COLO829 (cell line): ENCODE data around the gene TGFBR3.

Experiments
- DNase-seq: peaks from one replicate; pipeline ENCODE4 v3.0.0; 2012; ENCODE audit warnings: low spot score

Gene TGFBR3

DNA sequence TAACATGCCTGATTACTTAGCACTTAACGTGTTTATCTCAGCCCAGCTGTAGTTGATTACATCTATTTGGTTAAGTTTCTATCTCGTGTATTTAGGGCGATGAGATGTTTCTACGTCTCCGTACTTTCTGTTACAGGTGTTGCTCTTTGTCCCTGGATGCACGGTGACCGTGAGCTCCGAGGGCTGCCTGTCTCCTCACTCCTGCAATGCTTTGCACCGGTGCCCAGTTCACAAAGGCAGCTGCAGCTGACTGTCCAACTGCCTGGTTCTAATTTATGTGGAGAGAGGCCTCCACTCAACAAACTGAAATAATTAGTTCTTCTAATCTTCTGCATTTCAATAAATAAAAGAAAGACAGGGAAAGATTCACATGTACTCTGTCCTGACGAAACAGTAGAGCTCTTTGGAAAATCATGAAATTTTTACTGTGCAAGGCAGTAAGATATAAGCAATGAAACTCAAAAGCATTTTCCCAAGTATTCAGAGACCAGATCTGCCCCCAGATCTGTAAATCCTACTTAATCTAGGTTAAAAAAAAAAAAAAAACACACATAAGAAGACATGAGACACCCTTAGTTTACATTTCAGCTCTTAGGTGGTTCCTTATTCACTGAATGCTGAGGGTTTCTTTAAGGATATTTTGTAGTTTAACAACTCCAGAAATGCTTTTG is 108.2 kb downstream of the TGFBR3 start:
- DNase-seq: no peak

DNA sequence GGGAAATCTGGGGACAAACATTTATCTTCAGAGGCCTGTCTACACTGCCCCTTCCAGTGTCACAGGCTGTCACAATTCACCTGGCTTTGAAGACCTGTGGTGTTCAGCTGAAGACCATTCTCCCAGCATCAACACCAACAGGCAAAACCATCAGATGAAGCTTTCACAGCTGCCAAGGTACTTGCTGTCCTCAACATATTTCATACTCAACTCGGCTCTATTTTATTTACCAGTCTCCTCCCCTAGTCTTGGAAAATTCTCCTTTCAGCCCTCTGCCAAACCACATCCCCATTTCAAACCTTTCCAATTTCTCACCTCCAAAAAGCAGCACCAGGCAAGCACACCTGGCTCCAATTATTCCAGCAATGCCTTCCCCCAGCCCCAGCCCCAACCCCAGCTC is 108.8 kb downstream of the TGFBR3 start:
- no peak for DNase-seq

DNA sequence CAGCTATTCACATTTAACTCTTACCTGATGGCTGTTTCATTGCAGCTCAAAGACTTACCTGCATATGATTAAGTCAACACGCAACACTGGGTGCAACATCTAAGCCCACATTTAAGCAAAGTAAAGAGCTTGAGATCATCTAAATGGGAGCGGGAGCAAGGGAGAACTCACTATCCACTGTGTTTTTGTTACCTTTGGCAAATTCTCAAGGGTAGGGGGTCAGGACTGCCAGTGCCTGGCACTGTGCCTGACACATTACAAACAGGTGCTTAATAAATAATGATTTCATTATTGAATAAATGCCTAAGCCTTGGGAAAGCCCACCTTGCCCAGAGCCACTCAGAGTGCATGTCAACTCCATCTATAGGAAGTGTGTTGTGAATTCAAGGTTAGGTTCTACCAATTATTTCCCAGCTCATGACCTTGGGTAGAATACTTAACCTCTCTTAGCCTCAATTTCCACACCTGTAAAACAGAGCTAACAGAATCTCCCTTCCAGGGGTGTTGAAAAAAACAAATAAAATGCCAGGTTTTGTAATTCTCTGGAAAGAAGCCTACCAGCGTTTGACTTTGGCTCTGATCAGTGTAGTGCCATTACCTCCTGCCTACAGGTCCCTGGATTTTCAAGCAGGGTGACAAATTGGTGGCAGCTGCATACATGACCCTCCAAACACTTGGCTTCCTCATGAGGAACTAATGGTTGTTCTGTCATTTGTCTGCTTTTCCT is 109.7 kb downstream of the TGFBR3 start:
- no peak for DNase-seq

DNA sequence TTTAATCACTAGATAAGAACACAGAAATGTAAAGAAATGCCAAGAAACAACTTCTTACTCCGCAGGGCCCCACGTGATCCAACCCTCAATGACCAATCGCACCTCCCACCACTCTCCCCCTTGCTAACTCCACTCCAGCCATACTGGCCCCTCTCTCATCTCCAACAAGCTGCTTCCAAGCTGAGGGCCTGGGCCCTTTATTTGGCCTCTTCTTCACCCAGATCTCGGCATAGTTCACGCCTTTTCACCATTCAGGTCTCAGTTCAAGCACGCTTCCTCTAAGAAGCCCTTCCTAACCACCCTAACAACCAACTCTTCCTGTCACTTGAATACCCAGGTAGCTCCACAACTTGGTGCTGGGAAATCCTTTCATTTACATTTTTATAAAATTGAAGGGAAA is 110.7 kb downstream of the TGFBR3 start:
- DNase-seq: no peak

DNA sequence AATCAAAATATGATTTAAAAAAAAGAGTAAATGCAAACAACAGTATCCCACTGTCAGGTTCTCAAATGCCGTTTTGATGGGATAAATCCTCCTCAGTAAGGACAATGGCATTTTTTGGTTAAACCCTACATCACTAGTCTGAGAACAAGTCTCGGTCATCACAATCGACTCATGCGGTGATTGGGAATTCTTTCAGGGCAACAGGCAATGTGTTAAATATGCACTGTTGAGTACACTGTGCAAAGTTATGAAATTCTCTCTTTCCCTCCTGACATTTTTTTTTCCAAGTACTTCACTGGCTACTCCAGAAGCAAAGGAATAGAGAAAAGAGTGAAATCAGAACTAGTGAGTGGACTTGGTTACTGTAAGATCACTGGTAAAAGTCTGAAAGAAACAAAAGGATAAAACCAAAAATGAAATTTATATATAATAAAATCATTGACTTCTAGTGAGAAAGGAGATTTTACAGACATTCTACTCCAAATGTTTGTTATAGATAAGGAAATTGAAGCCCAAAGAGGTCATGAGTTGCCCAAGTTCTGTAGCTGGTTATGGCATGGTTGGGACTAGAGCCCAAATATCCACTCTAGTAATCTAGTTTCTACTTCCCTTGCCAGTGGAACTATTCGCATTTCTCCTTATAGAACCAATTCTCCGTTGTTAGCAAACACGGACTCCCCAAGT is 111.3 kb downstream of the TGFBR3 start:
- DNase-seq: no peak

DNA sequence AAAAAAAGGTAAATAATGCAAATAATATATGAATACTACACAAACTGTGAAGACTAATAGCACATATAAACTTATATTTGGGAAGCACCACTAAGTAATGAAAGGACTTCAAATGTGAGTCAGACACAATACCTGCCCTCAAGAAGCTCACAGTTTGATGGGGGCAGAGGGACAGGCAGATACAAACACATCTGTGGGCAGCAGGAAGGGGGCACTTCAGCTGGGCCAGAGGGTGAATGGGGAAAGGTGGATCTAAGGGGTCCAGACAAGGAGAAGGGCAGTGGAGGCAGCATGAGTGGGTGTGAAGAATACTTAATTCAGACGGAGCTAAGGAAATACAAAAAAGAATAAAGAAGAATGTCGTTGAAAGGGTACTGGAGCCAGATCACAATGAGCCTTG is 114.2 kb downstream of the TGFBR3 start:
- no peak for DNase-seq

DNA sequence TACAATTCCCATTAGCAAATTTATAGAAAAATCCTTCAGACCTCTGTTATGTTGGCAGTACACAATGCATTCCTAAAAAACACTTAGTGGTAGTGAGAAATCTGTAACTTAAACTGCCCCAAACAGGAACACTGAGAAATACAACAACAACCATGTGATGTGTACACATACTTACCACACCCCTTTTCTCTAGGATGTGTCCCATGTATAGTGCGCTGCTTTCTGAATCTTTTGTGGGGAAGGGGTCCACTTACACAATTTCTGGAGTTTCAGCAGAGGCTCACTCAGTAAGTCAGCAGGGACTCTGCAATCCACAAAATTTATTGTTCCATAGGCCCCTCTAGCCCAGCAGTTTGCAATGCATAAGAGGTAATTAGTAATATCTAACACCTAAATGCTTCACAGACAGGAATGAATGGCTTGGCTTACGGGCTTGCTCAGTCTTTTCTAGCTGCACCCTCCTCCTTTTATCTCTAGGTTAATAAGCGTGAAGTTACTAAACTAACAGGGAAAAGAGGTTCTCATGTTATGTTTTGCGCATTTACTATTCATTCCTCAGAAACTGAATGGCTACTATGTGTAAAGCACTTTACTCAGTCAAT is 115.2 kb downstream of the TGFBR3 start:
- DNase-seq: no peak

DNA sequence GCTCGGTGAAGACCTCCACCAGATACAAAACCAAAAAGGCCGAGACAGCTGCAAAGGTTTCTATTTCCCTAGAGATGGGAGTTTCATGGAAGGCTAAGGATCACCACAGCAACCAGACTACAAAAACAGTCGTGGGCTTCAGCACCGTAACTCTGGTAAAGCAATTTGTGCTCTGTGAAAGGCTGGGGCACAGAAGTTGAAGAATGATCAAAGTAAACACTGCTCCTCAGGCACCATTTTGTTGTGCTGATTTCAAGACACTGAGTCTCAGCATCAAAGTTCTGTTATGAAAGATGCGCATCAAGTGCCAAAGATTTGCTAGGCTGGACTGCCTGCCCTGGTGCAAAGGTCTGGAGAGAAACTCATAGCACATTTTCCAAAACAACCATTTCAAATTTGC is 116.2 kb downstream of the TGFBR3 start:
- DNase-seq: no peak

DNA sequence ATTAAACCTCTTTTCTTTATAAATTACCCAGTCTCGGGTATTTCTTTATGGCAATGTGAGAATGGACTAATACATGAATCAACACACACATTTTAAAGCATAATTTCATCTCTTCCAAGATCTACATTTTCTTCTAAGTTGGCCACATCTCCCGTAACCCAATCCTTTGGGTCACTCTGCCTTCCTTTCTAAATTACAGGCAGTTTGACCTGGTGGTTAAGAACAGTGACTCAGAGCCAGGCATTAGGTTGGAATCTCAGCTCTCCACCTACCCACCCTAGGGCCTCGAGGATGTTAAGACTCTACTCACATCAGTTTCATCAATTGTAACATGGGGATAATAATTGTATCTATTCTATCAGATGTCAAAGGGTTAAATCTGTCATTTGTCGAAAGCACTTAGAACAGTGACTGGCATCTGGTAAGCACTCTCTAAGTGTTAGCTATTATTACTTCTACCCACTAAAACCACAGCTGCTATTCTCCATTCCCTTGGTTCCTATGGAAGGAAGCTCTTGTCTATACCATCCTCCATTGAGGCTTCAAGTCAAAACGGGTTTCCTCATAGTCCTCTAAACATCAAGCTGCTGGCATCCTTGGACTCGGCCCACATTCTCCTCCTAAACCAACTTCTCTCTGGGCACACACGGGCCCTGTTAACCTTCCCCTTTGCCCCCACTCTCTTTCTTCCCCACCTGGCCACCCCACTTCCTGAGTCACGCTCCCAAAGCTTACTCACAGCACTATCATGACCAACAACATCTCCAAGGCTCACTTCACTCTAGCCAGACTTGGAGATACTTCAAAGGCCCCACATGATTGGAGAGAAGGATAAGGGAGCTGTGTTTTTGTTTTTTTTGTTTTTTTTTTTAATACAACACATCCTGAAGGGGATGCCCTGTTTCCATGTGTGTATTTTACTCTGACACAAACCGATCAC is 116.9 kb downstream of the TGFBR3 start:
- DNase-seq: no peak

DNA sequence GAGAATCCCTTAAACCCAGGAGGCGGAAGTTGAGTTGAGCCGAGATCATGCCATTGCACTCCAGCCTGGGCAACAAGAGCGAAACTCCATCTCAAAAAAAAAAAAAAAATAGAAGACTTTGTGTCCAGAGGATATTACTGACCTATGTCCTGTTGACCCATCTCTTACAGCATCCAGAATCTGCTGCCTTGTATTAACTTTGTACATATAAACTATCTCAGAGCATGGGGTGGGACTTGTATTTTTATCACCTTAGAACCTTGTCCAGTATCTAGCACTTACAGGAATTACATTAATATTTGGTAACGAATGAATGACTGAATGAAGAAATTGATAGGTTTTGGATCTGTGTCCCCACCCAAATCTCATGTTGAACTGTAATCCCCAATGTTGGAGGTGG is 117.8 kb downstream of the TGFBR3 start:
- DNase-seq: no peak

DNA sequence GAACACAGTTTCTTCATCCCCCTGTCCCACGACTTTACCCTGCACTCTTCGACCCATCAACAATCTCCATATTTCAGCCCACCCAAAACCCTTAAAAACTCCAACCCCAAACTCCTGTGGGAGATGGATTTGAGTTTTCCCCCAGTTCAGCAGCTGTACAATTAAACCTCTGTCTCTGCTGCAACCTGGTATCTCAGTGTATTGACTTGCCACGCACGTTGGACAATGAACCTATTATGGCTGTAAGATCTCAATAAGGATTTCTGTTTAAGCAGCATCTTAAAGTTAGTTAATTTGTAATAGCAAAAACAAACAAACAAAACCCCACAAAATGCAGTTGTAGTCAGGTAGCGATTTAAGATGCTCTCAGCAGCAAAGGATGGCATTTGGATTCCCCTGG is 119.1 kb downstream of the TGFBR3 start:
- DNase-seq: peak; percentile 71

DNA sequence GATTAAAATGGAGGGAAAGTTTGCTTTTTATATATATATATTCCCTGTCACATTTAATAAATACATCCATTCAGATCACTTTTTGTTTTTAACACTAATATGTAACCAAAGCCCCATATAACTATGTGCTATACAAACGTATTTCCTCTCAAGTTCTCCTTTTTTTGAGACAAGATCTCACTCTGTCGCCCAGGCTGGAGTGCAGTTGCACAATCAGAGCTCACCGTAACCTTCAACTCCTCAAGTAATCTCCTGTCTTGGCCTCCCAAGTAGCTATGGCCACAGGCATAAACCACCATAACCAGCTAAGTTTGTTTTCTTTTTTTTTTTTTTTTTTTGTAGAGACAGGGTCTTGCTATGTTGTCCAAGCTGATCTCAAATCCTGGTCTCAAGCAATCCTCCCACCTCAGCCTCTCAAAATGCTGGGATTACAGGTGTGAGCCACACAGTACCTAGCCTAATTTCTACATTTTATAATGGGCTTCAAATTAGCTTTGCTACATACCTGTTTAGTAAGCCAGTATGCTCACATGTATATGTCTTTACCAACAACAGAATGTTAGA is 120.0 kb downstream of the TGFBR3 start:
- DNase-seq: no peak

DNA sequence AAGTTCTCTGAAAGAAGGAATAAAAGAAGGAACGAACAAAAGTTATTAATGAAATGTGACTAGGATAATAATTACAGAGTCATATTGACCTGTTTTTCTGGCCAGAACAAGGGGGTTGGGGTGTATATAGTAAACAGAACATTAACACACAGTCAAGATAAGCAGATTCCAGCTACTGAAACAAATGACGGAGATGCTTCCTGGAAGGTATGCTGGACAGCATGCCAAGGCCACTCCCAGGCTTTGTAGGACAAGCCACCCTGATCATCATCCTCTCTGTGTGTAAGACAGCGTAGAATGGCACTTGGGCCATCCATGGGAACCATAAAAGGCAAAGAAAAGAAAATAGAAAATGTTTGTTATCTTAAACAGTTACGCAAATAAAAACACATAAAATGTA is 120.7 kb downstream of the TGFBR3 start:
- no peak for DNase-seq

DNA sequence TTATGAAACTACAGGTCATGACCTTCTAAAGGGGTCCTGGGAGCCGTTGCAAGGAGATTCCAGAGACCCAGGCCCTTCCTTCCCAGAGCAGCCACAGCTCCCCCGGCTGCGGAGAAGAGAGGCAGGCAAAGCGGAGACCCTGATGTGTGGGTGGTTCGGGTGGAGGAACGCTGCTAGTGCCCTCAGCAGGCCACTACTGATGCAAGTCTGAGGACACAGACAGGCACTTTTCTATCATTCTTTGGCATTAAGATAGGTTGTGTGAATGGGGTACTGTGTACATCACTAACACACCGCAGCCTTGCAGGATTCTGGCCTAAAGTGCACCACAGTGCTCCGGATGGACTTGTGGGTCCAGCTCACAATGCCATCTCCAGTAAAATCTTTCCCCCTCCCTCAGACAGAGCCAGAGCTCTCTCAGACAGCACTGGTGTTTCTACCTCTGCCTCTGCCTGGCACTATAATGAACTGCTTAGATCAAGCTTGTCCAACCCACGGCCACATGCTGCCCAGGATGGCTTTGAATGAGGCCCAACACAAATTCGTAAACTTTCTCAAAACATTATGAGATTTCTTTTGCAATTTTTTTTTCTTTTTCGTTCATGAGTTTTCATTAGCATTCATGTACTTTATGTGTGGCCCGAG is 121.4 kb downstream of the TGFBR3 start:
- DNase-seq: no peak

DNA sequence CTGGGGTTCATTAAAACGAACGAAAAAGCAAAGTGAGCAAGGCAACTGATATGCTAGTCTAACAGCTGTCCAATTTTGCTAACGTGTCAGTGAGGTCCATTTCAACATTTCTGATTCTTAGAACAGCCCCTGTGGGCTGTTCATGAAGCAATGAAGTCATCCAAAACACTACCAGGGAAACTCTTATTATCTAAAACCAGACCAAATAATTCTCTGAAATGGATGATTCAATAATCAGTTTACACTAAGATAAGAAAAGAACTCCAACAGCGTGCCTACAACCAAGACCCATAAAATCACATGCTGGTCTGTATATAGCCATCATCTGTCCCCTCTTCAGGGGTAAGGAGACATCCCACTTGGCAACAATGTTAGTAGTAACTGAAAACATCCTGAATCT is 122.7 kb downstream of the TGFBR3 start:
- no peak for DNase-seq

DNA sequence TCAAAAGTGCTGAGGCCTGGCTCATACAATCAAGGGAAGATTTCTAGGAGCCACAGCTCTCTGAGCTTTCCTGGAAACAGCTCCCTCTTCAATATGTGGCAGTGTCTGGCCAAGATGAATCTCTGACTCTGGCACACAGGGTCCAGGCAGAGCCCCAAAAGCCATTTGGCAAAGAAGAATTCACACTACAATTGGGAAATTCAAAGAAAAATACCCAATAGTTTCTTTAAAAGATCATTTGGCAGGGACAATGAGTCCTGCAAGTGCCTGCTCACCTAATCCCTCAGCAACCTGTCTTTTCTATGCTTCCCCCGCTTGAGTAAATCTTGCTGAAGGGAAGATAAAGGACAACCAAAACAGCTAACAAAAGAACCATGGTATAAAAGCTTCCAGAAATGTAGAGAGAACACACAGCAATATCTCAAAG is 124.6 kb downstream of the TGFBR3 start:
- no peak for DNase-seq

DNA sequence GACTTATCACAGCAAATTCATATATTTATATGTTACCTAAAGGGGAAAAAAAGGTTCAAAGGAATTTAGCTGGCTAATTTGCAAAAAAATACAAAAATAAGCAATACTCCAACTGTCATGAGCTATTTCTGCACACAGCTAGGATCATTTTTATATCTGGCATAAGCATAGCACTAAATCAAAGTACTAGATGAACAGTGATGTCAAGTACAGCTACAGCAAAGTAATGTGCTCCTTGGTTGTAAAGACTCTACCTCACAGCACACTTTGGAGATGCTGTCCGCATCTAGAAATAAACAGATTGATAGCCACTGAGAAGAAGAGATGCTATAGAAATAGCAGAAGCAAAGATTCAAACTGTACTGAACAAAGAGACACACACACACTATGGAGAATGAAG is 125.4 kb downstream of the TGFBR3 start:
- no peak for DNase-seq

DNA sequence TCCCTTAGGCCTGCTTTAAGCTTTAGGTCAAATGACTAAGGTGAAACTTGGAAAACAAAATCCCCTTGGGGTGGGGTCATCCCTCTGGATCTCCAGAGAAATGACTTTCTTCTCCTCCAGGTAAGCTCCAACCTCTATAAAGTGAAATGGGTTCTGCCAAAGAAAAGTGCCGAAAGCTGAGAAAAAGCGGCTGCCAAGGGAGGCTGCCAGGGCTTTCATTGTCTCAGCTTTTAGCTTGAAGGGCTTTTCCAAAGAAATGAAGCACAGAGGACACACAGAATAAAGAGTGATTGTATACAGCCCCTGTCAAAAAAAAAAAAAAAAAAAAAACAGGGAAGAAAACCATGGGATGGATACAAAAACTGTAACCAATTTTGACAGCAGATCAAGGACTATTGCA is 126.9 kb downstream of the TGFBR3 start:
- DNase-seq: peak; percentile 23

DNA sequence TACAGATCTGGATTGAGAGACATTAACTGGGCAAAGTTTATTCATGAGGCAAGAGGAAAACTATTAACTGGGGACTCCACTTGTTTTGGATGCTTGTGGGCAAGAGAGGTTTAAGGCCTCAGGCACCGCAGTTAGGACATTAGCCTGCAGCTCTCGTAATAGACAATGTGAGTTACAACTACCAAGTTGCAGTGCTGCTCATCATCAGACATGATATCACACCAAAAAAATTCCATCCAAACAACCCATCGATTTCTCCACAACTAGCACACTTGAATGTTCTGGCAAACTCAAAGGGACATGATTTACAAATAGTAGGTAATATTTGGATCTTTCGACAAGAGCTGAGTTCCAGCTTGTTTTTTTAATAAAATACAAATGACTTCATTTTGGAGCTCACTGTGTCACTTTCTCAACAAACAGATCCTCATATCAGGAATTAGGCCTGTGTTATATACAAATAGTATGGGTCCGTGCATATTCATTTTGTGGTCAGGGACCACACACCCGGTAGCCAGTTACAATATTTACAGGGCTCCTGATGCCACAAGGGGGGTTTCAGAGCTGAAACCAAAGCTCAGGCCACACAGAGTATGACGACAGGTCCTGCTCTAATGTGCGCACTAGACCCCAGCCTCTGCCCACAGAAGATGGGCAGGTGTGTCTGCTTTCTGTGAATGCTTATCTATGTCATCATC is 128.0 kb downstream of the TGFBR3 start:
- DNase-seq: no peak

DNA sequence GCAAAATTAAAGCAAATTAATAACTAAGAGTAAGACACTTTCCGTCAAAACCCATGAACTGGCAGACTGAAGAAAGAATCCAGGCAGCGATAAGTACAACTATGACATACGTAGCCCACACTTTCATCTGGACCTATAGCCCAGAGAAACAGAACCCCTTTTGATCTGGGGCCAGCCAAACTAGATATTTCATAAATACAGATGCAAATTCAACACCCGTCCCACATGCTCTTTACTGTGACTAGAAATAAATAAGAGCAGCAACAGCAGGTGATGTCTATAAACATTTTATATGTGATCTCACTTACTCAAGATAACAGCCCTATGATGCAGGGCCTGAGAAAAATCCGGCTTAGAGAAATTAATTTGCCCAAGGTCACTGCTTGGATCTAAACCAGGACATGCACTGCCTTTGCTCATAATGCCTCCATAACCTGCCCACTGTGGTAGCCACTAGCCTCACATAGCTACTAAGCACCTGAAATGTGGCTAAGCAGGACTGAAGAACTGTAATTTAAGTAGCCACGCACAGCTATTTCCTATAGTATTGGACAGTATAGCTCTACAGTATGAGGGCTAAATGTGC is 130.2 kb downstream of the TGFBR3 start:
- DNase-seq: no peak
